Left ventricle myocardium inferior (tissue), 1 donor: Measurements from ENCODE around the gene PTTG2. TPM values are rescaled to one million over a fixed set of nuclear protein-coding genes. Genes with fewer than 3 reads are reported as not detected.
A peak's percentile ranks its signal among the peaks of the same experiment; 100 is the strongest.
"Not testable (repeated sequence)": the region's sequence is repeated elsewhere in the genome, so short reads cannot be mapped to it uniquely, and the experiment has no call there.

ENCODE experiments used
- DNase-seq: peaks from one replicate; pipeline ENCODE4 v3.0.0-alpha.2; 2020
- H3K27ac ChIP-seq: fragments of 200-600 bp; replicated peaks from 2 replicates; pipeline ENCODE4 v1.8.0; 2021
- H3K27me3 ChIP-seq: fragments of 200-600 bp; 2 replicates; pipeline ENCODE4 v1.8.0; 2021; ENCODE audit warnings: low read depth
- H3K36me3 ChIP-seq: fragments of 200-600 bp; 2 replicates; pipeline ENCODE4 v1.8.0; 2021
- H3K4me1 ChIP-seq: fragments of 200-600 bp; 2 replicates; pipeline ENCODE4 v1.8.0; 2021
- H3K4me3 ChIP-seq: fragments of 200-600 bp; 2 replicates; pipeline ENCODE4 v1.8.0; 2021; ENCODE audit warnings: mild to moderate bottlenecking, moderate library complexity
- H3K9me3 ChIP-seq: fragments of 200-600 bp; replicated peaks from 2 replicates; pipeline ENCODE4 v1.8.0; 2021
- intact Hi-C: fragments of 100-400 bp; cut with micrococcal nuclease; formaldehyde crosslinking; loops from one replicate; pipeline ENCODE4 v1.11.0; 2022
- total RNA-seq: library from RNA; stranded (reverse); fragmentation: NEBNext Ultra II Directional; extraction: Animal tissue kit (Norgen Biotek cat#: 25700); gene quantifications from one replicate; pipeline ENCODE4 v1.2.1, GENCODE V29; 2021
- TF ChIP-seq, protein P1 (sequence below): fragments of 200-600 bp; IDR thresholded peaks from 2 replicates; pipeline ENCODE4 v1.8.0; 2021; ENCODE audit warnings: antibody characterized with exemption, mild to moderate bottlenecking, borderline replicate concordance
- donor health status: DM: no; HTN: yes; CAD: no; lungs with severe emphysema.

Gene PTTG2
- total RNA-seq, 1 donor from 2014 or later: 0.58 TPM

DNA sequence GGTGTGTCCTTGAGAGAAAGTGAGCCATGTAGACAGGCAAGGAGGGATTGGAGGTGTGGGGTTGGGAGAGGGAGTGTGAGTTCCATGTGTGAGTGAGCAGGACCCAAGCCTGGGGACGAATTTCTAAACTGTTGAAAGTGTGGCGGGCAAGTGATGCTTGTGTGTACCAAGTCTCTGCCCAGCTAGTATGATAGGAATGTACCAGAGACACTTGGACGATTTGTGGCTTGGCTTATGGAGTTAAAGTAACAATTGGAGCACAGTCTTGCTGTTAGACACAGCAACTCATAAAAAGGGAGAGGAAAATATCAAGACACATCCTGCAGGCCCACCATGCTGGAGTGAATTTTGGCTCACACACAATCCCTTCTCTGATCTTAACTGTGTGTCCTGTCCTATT, 8.5 kb downstream of the PTTG2 start:
- Histone ChIP-seq H3K4me3 (no peak overlapping the region), H3K27me3 (no peaks in the 10 kb centered on the region), H3K27ac (peak overlapping the region; percentile 61), H3K36me3 (no peaks in the 10 kb centered on the region), H3K4me1 (peaks cover 46% of the 10 kb centered on the region), H3K9me3 (no peaks in the 10 kb centered on the region)
- intact Hi-C loops: loop anchor here (10.0 kb wide), 1 partner anchor 74 kb away; the partner anchor contains the start of gene TBC1D1
- TF ChIP-seq, protein P1, sequence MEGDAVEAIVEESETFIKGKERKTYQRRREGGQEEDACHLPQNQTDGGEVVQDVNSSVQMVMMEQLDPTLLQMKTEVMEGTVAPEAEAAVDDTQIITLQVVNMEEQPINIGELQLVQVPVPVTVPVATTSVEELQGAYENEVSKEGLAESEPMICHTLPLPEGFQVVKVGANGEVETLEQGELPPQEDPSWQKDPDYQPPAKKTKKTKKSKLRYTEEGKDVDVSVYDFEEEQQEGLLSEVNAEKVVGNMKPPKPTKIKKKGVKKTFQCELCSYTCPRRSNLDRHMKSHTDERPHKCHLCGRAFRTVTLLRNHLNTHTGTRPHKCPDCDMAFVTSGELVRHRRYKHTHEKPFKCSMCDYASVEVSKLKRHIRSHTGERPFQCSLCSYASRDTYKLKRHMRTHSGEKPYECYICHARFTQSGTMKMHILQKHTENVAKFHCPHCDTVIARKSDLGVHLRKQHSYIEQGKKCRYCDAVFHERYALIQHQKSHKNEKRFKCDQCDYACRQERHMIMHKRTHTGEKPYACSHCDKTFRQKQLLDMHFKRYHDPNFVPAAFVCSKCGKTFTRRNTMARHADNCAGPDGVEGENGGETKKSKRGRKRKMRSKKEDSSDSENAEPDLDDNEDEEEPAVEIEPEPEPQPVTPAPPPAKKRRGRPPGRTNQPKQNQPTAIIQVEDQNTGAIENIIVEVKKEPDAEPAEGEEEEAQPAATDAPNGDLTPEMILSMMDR: no peak
- DNase-seq: no peak

DNA sequence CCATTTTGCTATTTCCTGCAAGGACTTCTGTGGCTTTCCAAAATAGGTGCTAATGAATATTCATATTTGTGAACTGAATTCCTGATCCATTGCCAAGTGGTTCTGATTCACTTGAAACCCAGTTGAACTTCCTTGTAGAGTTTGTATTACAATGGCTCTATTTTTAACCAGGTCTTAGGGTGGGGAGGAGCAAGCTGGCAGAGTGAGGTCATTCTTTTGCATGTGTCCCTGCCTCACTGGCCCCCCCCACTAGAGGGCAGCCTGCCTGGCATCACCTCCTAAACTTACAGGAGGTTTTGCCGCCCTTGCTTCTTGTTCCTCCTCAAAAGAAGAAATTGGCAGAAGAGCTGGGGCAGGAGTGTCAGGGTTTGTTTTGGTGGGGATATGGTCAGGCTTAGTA, 10.5 kb downstream of the PTTG2 start:
- peaks cover 46% of the 10 kb centered on the region for H3K4me1 ChIP-seq
- H3K9me3 ChIP-seq: no peaks in the 10 kb centered on the region
- TF ChIP-seq, protein P1: peak; percentile 71
- H3K27me3 ChIP-seq: no peaks in the 10 kb centered on the region
- intact Hi-C loops: loop anchor here (10.0 kb wide), 1 partner anchor 64 kb away; no protein-coding TSS in a partner anchor
- H3K4me3 ChIP-seq: no peak overlapping the region
- H3K27ac ChIP-seq: peak overlapping the region; percentile 62
- no peaks in the 10 kb centered on the region for H3K36me3 ChIP-seq
- DNase-seq: peak; percentile 72

DNA sequence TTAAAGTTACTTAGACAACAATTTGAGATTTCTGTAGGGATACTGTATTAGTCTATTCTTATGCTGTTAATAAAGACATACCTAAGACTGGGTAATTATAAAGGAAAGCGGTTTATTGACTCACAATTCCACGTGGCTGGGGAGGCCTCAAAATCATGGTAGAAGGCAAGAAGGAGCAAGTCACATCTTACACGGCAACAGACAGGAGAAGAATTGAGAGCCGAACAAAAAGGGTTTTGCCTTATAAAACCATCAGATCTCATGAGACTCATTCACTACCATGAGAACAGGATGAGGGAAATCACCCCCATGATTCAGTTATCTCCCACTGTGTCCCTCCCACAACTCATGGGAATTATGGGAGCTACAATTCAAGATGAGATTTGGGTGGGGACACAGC, 11.0 kb downstream of the PTTG2 start:
- Histone ChIP-seq H3K9me3 (no peaks in the 10 kb centered on the region), H3K27me3 (no peaks in the 10 kb centered on the region), H3K4me3 (no peak overlapping the region), H3K27ac (peak overlapping the region; percentile 62), H3K36me3 (no peaks in the 10 kb centered on the region), H3K4me1 (peaks cover 46% of the 10 kb centered on the region)
- intact Hi-C loops: loop anchor here (10.0 kb wide), 1 partner anchor 64 kb away; no protein-coding TSS in a partner anchor
- no peak for DNase-seq
- TF ChIP-seq, protein P1: no peak

DNA sequence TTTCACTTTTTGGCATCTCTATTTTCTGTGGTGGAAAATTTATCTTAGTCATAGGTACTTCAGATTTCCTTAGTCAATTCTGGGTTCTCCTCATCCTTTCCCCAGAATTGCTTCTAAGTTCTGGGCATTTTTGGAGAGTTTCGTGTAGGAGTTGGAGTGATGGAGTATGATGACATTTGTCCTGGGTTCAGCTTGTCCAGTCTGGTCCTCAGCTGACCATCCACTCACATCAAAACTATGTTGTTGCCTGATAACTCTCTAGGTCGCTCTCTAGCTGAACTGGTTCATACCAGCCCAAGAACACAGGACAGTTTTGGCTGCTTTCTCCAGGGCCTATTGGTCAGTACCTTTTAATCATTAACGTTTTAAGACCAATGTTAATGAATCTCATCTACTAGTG, 13.2 kb downstream of the PTTG2 start:
- no peak for DNase-seq
- intact Hi-C loops: loop anchor here (10.0 kb wide), 1 partner anchor 61 kb away; no protein-coding TSS in a partner anchor
- no peaks in the 10 kb centered on the region for H3K27me3 ChIP-seq
- peaks cover 50% of the 10 kb centered on the region for H3K4me1 ChIP-seq
- no peak overlapping the region for H3K4me3 ChIP-seq
- H3K27ac ChIP-seq: no peak overlapping the region
- H3K36me3 ChIP-seq: no peaks in the 10 kb centered on the region
- no peaks in the 10 kb centered on the region for H3K9me3 ChIP-seq
- TF ChIP-seq, protein P1: no peak

DNA sequence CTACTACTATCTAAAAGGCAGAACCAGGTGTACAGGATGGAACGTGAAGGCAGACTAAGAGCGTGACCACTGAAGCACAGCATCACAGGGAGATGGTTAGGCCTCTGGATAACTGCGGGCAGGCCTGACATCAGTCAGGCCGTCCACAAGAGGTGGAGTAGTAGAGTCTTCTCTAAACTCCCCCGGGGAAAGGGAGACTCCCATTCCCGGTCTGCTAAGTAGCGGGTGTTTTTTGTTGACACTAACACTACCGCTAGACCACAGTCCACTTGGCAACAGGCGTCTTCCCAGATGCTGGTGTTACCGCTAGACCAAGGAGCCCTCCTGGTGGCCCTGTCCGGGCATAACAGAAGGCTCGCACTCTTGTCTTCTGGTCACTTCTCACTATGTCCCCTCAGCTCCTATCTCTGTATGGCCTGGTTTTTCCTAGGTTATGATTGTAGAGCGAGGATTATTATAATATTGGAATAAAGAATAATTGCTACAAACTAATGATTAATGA, 15.2 kb downstream of the PTTG2 start:
- intact Hi-C loops: loop anchor here (10.0 kb wide), 1 partner anchor 59 kb away; no protein-coding TSS in a partner anchor
- peaks cover 52% of the 10 kb centered on the region for H3K4me1 ChIP-seq
- H3K36me3 ChIP-seq, H3K27ac ChIP-seq, H3K4me3 ChIP-seq, DNase-seq, H3K27me3 ChIP-seq, H3K9me3 ChIP-seq: not testable (repeated sequence)

DNA sequence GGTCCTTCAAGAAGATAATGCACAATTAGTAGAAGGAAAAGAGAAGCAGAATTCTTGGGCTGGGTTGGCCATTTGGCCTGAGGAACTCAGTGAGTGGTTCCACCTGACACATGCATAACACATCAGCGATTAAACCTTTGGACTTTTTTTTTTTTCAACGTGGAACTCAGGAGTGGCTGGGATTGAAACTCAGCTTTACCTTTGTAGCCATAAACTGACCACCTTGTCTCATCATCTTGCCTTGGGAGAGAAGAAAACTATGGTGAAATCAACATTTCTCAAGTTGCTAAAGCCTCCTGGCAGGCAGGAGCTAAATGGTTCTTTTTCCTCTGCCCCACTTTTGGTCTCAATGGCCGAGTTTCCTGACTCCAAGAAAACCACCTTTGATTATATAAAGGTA, 16.3 kb downstream of the PTTG2 start:
- intact Hi-C loops: loop anchor here (10.0 kb wide), 1 partner anchor 58 kb away; no protein-coding TSS in a partner anchor
- H3K4me3 ChIP-seq: peak overlapping the region; percentile 94
- no peaks in the 10 kb centered on the region for H3K36me3 ChIP-seq
- H3K9me3 ChIP-seq: no peaks in the 10 kb centered on the region
- H3K27ac ChIP-seq: peak overlapping the region; percentile 98
- H3K4me1 ChIP-seq: peaks cover 56% of the 10 kb centered on the region
- no peaks in the 10 kb centered on the region for H3K27me3 ChIP-seq
- TF ChIP-seq, protein P1: no peak
- DNase-seq: no peak
